SKM-1 treated with dmso at 0.1 percent for 144 hours (cell line): ENCODE measurements around the gene KCNG2.

Source experiments
- DNase-seq: peaks from one replicate; lab custom pipeline; 2025; ENCODE audit not compliant: unreplicated experiment; lab: John Stamatoyannopoulos, UW

Gene KCNG2

DNA sequence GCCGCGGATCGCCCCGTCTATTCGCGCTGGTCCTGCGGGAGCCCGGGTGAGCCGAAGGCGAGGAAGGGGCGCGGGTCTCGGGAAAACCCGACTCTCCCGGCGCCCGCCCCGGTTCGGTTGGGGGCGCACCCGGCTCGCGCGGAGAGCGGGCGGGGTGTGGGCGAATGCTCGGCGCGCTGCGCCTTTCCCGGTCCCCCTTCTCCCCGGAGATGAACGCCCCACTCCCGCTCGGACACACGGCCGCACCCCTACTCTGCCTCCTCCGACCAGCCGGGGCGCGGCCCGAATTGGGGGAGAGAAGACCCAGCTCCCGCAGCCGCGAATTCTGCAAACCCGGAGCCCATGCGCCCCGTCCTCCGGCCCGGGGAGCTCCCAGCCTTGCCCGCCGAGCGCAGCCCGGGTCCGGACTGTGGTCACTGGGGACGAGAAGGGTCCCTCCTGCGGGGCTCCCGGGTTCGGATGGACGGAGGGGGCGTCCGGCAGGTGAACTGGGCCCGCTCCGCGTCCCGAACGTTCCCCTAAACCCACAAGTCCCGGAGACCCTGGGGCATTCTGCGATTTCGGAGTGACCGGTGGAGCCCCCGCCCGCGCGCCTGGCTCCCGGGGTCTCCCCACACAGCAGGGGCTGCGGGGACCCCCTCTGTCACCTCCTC is 734 bp downstream of the KCNG2 start:
- DNase-seq: no peak

DNA sequence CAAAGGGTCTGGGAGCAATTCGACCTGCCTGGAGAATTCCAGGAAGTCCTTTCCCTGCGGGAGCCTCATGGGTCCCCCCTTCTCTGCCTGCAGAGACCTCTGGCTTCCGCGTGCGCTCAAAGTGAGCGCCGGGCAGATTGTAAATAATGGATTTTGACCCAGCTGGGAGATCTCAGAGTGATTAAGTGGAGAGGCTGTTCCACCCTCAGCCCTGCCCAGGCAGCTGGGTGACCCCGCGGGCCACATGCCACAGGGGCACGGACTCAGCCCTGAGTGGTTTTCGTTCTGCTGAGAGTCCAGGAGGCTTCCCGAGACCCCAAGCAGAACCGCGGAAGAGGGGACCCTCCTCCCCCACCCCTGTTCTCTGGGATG is 1.2 kb downstream of the KCNG2 start:
- DNase-seq: no peak

DNA sequence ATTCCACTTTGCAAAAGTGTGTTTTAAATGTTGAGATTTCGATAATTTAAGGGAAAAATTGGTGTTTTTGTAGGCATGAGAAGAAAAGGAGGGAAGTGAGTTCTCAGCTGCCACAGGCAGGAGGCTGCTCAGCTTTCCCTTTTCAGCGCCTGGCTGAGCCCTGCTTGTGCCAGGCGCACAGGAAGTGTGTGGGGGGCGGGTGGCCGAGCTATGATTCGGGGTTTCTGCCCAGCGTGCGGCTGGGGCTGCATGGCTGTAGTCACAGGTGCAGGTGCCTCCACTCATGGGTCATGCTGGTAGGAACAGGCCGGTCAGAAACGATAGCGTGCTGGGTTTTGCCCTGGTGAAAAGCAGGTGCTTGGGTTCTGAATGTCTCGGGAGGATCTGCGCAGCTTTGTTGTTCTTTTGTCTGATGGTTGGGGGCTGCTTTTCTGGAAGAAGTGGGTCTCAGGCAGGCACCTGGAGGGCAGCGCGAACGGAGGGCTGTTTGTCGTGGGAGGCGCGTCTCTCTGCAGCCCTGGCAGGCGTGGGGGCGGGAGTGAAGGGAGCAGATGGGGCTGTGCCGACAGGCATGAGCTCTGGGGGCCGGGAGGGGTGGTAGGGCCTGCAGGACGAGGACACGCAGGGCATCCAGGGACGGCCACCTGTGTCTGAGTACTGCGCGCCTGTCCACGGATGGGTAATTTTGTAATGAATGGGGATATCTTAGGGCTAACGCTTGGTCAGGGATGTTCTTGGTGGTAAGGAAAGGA is 2.1 kb downstream of the KCNG2 start:
- DNase-seq: no peak

GRCh38 chr18:79800371-79801180 is 2.8 kb downstream of the KCNG2 start:
- DNase-seq: no peak

DNA sequence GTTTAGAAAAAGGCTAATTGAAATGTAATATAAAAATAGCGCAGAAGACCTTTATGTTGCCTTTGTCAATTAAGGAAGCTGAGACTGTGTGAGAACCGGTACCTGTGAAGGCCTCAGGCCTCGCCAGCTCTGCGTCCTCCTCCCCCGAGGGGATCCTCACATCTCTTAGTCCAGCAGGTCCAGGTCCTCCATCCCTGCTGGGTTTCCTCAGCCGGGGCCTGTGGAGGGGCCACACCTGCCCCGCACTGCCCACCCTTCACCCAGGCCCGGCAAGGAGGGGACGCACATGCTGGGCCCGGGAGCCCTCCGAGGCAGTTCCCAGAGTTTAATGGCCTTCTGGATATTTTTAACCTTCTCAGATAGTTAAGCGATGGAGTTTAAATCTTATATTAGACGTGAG is 3.5 kb downstream of the KCNG2 start:
- DNase-seq: no peak

DNA sequence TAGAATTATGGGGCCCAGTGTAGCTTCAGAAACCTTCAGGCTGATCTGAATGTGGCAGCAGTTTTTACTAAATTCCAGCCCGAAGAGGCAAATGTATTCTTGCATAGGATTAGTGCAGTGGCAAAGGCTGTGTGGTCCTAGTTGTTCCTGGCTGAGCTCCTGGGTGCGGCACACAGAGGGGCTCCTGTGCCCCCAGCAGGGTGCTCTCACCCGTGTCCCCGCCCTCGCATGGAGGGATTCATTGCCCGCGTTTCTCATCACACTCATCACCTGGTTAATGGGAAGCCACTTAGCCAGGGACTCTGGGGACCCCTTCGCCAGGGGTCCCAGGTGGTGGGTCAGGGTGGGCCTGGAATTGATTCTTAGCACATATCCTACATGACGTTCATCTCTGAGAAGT is 3.9 kb downstream of the KCNG2 start:
- no peak for DNase-seq

- DNase-seq: no peak
Measured at GRCh38 chr18:79802298-79802697, 4.6 kb downstream of the KCNG2 start.

- no peak for DNase-seq
Measured at GRCh38 chr18:79803611-79804051, 5.9 kb downstream of the KCNG2 start.

DNA sequence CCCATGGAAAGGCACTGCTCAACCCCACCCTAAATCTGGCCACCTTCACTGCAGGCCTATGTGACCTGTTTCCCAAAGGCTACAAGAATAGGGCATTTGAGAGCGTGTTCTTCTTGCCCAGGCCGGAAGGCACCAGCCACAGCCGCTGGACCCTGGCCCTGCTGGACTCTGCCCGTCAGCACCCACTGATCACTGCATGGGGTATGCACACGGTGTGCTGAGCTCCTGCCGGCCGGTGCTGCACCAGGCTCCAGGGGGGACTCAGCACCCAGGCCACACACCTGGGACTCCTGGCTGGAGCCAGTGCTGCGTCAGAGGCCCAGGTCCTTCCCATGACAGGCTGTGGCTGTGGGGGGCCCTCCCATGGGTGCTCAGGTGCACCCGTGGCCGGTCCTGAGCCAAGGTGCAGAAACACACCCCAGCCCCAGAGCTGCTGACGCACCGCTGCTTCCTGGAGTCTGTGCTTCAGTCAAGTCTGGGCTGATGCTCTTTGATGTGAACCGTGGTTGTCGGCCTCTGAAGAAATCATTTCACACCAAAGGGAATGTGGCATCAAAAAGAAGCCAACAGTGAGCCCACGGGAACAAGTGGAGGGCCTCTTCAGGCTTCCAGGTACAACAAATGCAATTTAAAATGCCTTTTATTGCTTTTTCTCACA is 6.5 kb downstream of the KCNG2 start:
- DNase-seq: no peak

DNA sequence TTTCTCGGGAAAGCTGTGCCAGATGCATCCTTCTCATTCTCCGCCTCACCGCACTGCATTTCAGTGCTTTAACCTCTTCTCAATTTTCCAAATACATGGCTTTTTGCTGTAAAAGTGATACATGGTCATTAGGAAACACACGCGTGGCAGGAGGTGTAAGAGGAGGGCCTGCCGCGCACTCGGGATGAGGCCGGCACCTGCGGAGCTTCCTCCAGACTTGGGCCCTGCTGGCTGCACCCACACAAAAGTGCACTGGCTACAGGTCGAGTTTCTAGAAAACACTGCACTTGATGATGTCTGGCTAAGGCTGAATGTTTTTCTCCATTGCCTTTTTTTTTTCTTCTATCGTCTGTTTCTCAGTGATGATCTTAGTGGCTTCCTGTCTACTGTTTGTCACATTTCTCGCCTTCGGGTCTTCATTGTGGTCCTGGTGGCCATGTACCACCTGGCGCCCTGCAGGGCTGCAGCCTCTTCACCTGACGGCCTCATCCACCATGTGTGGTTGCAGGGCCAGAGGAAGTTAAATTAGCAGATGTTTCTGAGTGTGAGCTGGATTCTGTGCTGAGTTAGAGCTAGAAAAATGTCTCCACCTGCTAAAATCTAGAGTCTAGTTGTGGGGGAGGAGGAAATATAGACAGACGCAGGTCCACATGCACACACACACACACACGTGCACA is 7.6 kb downstream of the KCNG2 start:
- no peak for DNase-seq

DNA sequence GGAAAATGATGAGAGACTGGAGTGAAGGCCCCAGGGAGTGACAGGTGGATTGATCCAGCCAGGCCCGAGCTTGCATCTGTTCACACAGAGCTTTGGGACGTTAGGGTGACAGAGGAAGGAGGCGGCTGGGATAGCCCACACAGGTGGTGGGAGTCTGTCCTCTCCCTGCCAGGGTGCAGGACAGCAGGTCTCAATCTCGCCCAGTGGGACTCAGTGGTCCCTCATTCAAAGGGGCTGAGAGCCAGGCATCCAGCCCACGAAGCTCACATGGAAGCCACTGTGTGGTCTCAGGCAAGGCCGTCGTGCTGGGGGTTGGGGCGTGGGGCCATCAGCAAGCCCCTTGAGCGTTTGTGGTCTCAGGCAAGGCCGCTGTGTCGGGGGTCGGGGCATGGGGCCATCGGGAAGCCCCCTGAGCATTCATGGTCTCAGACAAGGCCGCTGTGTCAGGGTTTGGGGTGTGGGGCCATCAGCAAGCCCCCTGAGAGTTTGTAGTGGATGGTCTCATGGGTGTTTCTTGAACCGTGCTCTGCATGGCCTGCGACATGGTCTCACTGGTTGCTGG is 8.3 kb downstream of the KCNG2 start:
- DNase-seq: no peak

GRCh38 chr18:79806976-79807841 is 9.5 kb downstream of the KCNG2 start:
- no peak for DNase-seq

GRCh38 chr18:79809482-79810192 is 11.9 kb downstream of the KCNG2 start:
- no peak for DNase-seq

DNA sequence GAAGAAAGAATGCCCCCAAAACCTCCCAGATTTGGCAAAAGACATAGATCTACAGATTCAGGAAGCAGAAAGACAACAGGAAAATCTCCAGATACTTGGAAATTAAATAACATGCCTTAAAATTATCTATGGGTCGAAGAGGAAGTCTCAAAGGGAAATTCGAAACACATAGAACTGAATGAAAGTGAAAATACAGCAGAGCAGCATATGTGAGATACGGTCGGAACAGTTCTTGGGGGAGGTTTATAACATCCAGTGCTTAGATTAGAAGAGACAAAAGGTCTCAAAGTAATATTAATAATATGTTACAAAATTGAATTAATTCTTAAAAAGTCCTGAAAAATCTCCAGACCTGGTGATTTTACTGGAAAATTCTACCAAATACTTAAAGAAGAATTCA is 14.3 kb downstream of the KCNG2 start:
- no peak for DNase-seq

DNA sequence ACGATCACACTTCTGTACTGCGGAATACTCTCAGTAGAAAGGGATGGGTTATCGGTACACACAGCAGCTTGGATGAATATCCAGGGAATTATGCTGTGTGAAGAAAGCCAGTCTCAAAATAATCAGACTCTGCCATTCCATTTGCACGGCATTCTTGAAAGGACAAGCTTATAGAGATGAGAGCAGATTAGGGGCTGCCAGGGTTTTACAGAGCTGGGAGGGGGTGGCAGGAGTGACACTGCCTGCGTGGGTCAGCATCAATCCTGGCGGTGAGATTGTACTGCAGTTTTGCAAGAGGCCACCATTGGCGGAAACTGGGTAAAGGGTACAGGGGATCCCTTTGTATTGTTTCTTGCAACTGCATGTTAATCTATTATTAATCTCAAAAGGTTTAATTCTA is 16.6 kb downstream of the KCNG2 start:
- no peak for DNase-seq

DNA sequence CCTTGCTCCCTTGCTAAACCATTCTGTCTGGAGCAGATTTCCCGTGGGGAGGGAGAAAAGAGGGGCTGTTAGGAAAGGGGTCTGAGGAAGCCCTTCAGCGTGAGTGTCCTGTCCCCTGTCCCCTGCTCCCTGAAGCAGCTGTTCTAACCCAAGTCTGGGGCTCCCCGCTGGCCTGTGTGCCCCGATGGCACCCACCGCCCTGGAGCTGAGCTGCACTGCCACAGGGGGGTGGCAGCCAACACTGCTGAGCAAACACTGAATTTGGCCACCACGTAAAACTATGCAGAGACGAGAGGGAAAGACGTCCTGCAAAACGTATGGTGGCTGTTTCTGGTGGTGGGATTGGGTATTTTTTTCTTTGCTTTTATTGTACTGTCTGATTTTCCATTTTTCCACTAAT is 17.9 kb downstream of the KCNG2 start:
- DNase-seq: no peak

DNA sequence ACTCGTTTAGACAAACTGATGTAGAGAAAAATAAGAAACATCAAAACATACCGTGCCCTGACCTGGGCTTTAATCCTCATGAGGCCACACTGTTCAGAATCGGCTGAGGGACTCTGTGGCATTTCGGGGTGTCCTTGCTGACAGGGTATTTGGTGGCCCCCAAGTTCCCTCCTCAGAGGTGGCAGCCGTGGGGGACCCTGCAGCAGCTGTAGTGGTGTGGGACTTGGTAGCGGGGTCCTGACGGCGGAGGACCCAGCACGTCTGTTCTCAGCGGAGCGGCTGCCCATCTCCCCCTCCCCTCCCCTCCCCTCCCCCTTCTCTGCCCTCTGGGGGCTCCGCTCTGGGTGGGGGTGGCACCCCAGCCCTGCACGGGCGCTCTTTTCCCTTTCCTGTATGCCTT is 18.4 kb downstream of the KCNG2 start:
- no peak for DNase-seq

GRCh38 chr18:79816981-79817606 is 19.4 kb downstream of the KCNG2 start:
- DNase-seq: no peak

DNA sequence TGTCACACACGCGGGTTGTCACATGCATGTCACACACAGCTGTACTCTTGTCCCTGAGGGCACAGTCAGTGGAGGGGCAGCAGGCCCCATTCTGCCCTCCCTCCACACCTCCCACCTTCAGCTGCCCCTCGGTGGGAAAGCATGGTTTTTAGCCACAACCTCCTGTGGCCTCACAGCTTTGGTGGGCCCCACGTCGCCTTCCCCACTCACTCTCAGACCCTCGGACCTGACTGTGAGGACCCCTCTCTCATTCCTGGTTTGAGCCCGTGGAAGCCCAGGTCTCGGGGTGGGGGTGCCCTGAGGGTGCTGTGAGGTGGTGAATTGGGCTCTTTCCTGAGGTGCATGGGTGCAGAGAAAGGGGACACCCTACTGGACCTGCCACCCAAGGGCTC is 19.9 kb downstream of the KCNG2 start:
- no peak for DNase-seq
